ENCODE results near the gene KTN1.

KTN1 gene

DNA sequence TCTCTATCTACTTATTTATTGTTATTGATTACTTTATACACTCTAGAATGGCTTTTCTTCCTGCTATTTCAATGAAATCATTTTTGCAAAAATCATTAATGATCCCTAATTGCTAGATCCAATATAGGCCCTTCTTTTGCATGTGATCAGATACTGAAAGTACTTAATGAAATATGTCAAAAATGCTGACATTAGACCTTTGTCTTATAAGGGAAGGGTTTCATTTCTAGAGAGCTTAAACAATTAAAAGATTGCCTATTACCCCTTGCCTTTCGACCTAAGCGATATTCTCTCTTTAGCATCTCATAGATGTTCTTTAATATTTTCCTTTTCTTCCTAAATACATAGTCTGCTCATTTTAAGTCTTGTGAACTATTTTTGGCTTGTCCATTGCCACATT is 101.1 kb downstream of the KTN1 start:
- no peak for ATAC-seq
- no peak for TF ChIP-seq TOX (CRISPR knock-in tag; IDR thresholded peaks at IDR 0.05; ENCODE audit: borderline replicate concordance)
- no peak for TF ChIP-seq PPARA (CRISPR knock-in tag; IDR thresholded peaks at IDR 0.05; ENCODE audit: borderline replicate concordance)
- no peak for TF ChIP-seq GLIS3 (CRISPR knock-in tag; IDR thresholded peaks at IDR 0.05)
- no peak for TF ChIP-seq ISL1 (CRISPR knock-in tag; IDR thresholded peaks at IDR 0.05)
- TF ChIP-seq ZFP30 (CRISPR knock-in tag; IDR thresholded peaks at IDR 0.05): no peak
- TF ChIP-seq ARNTL (CRISPR knock-in tag; IDR thresholded peaks at IDR 0.05; ENCODE audit: borderline replicate concordance, low read depth): no peak
- no peak for TF ChIP-seq ZFP3 (CRISPR knock-in tag; IDR thresholded peaks at IDR 0.05)
- no peak for TF ChIP-seq ZNF8 (CRISPR knock-in tag; IDR thresholded peaks at IDR 0.05)
- no peak for TF ChIP-seq PATZ1 (CRISPR knock-in tag; IDR thresholded peaks at IDR 0.05; ENCODE audit: borderline replicate concordance)
- TF ChIP-seq, protein P1, sequence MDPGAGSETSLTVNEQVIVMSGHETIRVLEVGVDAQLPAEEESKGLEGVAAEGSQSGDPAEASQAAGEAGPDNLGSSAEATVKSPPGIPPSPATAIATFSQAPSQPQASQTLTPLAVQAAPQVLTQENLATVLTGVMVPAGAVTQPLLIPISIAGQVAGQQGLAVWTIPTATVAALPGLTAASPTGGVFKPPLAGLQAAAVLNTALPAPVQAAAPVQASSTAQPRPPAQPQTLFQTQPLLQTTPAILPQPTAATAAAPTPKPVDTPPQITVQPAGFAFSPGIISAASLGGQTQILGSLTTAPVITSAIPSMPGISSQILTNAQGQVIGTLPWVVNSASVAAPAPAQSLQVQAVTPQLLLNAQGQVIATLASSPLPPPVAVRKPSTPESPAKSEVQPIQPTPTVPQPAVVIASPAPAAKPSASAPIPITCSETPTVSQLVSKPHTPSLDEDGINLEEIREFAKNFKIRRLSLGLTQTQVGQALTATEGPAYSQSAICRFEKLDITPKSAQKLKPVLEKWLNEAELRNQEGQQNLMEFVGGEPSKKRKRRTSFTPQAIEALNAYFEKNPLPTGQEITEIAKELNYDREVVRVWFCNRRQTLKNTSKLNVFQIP (CRISPR knock-in tag; IDR thresholded peaks at IDR 0.05; ENCODE audit: borderline replicate concordance, low read depth): no peak
- no peak for TF ChIP-seq BACH2 (CRISPR knock-in tag; IDR thresholded peaks at IDR 0.05; ENCODE audit: borderline replicate concordance)
- no peak for TF ChIP-seq TCF4 (CRISPR knock-in tag; IDR thresholded peaks at IDR 0.05; ENCODE audit: borderline replicate concordance)
- no peak for TF ChIP-seq CSDC2 (CRISPR knock-in tag; IDR thresholded peaks at IDR 0.05)
- TF ChIP-seq ZNF70 (CRISPR knock-in tag; IDR thresholded peaks at IDR 0.05): no peak
- no peak for TF ChIP-seq RARB (CRISPR knock-in tag; IDR thresholded peaks at IDR 0.05)

GRCh38 chr14:55684956-55685584 is 105.1 kb downstream of the KTN1 start:
- TF ChIP-seq ZFP30 (CRISPR knock-in tag; IDR thresholded peaks at IDR 0.05): no peak
- ATAC-seq: no peak

- ATAC-seq: no peak
- TF ChIP-seq, protein P1 (CRISPR knock-in tag; IDR thresholded peaks at IDR 0.05; ENCODE audit: borderline replicate concordance, low read depth): no peak
- TF ChIP-seq ZFP3 (CRISPR knock-in tag; IDR thresholded peaks at IDR 0.05) (no peak), SNAI2 (CRISPR knock-in tag; IDR thresholded peaks at IDR 0.05) (no peak), TOX (CRISPR knock-in tag; IDR thresholded peaks at IDR 0.05; ENCODE audit: borderline replicate concordance) (no peak), OSR1 (CRISPR knock-in tag; IDR thresholded peaks at IDR 0.05) (no peak)
- TF ChIP-seq, protein P2, sequence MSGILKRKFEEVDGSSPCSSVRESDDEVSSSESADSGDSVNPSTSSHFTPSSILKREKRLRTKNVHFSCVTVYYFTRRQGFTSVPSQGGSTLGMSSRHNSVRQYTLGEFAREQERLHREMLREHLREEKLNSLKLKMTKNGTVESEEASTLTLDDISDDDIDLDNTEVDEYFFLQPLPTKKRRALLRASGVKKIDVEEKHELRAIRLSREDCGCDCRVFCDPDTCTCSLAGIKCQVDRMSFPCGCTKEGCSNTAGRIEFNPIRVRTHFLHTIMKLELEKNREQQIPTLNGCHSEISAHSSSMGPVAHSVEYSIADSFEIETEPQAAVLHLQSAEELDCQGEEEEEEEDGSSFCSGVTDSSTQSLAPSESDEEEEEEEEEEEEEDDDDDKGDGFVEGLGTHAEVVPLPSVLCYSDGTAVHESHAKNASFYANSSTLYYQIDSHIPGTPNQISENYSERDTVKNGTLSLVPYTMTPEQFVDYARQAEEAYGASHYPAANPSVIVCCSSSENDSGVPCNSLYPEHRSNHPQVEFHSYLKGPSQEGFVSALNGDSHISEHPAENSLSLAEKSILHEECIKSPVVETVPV (CRISPR knock-in tag; IDR thresholded peaks at IDR 0.05): no peak
Measured at GRCh38 chr14:55686713-55687112, 106.7 kb downstream of the KTN1 start.

- TF ChIP-seq BACH2 (CRISPR knock-in tag; IDR thresholded peaks at IDR 0.05; ENCODE audit: borderline replicate concordance) (no peak), TOX (CRISPR knock-in tag; IDR thresholded peaks at IDR 0.05; ENCODE audit: borderline replicate concordance) (no peak), ISL1 (CRISPR knock-in tag; IDR thresholded peaks at IDR 0.05) (no peak), CREB5 (CRISPR knock-in tag; IDR thresholded peaks at IDR 0.05; ENCODE audit: low read depth) (no peak), ARNTL (CRISPR knock-in tag; IDR thresholded peaks at IDR 0.05; ENCODE audit: borderline replicate concordance, low read depth) (no peak), ZFP30 (CRISPR knock-in tag; IDR thresholded peaks at IDR 0.05) (no peak), ZFP3 (CRISPR knock-in tag; IDR thresholded peaks at IDR 0.05) (no peak), PPARA (CRISPR knock-in tag; IDR thresholded peaks at IDR 0.05; ENCODE audit: borderline replicate concordance) (no peak)
- TF ChIP-seq, protein P2 (CRISPR knock-in tag; IDR thresholded peaks at IDR 0.05): no peak
- TF ChIP-seq, protein P3, sequence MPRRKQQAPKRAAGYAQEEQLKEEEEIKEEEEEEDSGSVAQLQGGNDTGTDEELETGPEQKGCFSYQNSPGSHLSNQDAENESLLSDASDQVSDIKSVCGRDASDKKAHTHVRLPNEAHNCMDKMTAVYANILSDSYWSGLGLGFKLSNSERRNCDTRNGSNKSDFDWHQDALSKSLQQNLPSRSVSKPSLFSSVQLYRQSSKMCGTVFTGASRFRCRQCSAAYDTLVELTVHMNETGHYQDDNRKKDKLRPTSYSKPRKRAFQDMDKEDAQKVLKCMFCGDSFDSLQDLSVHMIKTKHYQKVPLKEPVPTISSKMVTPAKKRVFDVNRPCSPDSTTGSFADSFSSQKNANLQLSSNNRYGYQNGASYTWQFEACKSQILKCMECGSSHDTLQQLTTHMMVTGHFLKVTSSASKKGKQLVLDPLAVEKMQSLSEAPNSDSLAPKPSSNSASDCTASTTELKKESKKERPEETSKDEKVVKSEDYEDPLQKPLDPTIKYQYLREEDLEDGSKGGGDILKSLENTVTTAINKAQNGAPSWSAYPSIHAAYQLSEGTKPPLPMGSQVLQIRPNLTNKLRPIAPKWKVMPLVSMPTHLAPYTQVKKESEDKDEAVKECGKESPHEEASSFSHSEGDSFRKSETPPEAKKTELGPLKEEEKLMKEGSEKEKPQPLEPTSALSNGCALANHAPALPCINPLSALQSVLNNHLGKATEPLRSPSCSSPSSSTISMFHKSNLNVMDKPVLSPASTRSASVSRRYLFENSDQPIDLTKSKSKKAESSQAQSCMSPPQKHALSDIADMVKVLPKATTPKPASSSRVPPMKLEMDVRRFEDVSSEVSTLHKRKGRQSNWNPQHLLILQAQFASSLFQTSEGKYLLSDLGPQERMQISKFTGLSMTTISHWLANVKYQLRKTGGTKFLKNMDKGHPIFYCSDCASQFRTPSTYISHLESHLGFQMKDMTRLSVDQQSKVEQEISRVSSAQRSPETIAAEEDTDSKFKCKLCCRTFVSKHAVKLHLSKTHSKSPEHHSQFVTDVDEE (CRISPR knock-in tag; IDR thresholded peaks at IDR 0.05): no peak
- TF ChIP-seq, protein P1 (CRISPR knock-in tag; IDR thresholded peaks at IDR 0.05; ENCODE audit: borderline replicate concordance, low read depth): no peak
- no peak; the same call in 2 of the 3 replicates for ATAC-seq
Measured at GRCh38 chr14:55688566-55688965, 108.6 kb downstream of the KTN1 start.
